Measurements from ENCODE around the gene RAPGEF2. TPM values are rescaled to one million over a fixed set of nuclear protein-coding genes. Genes with fewer than 3 reads are reported as not detected.

RAPGEF2 gene
- total and polyA plus RNA-seq, 2 of the 8 experiments (the other 6 are each of a cell fraction or from before 2014, with no cell fraction given): 24.4 to 48.6 TPM

GRCh38 chr4:159280442-159281172 lies 177.7 kb downstream of the RAPGEF2 start:
- H3K36me3 ChIP-seq (ENCODE audit: control insufficient read depth in 2 of 4, insufficient read depth in 4 of 4, low read length in 3 of 4): no peaks in the 10 kb centered on the region
- ChIA-PET CTCF (ENCODE audit: partially characterized antibody) (interaction anchor here (1.3 to 1.7 kb wide), 3 partner anchors 13 to 89 kb away, joined by 4 to 7 read pairs (median 4); no protein-coding TSS in a partner anchor), POLR2A (ENCODE audit: partially characterized antibody) (no interaction called here)
- no peak overlapping the region for H4K91ac ChIP-seq (replicated peaks; ENCODE audit: insufficient read length, low read length)
- H4K5ac ChIP-seq (ENCODE audit: insufficient read length, low read depth, low read length): no peak overlapping the region
- no peak overlapping the region for H3K14ac ChIP-seq (ENCODE audit: insufficient read length)
- H2AK5ac ChIP-seq (ENCODE audit: low read depth, low read length): no peak overlapping the region
- H3K4me2 ChIP-seq (ENCODE audit: insufficient read depth in 1 of 2, low read depth in 2 of 2, low read length in 2 of 2): no peak overlapping the region
- H3K9me3 ChIP-seq (ENCODE audit: insufficient read depth in 2 of 2, low read depth in 1 of 2, low read length in 1 of 2): no peaks in the 10 kb centered on the region
- no peak overlapping the region for H3K23ac ChIP-seq (ENCODE audit: insufficient read length)
- H2BK15ac ChIP-seq (ENCODE audit: low read length): no peak overlapping the region
- no peak overlapping the region for H3K18ac ChIP-seq (ENCODE audit: extremely low read depth, low read length)
- H3K4me1 ChIP-seq (replicated peaks in 1 of 4; ENCODE audit: control insufficient read depth in 3 of 4, insufficient read depth in 4 of 4, low read length in 3 of 4): peaks cover 0 to 5% (median 1%) of the 10 kb centered on the region in 4 experiments; a peak in 2 of 7 replicates
- H4K8ac ChIP-seq (ENCODE audit: extremely low read depth, insufficient read depth, low read length): no peak overlapping the region
- 93% methylated on average over 12 of the region's 13 CpGs; no CpG with 5 or more reads in 1 of the 2 experiments for WGBS, 2 experiments (ENCODE audit: extremely low coverage in 1 of 2, insufficient coverage in 1 of 2, insufficient read length in 1 of 2, insufficient replicate concordance in 2 of 2, low coverage in 1 of 2, low lambda C conversion rate in 2 of 2, missing lambda C conversion rate in 1 of 2)
- H3K79me1 ChIP-seq (ENCODE audit: low read depth, low read length): no peaks in the 10 kb centered on the region
- H2BK12ac ChIP-seq (ENCODE audit: low read depth, low read length): no peak overlapping the region
- no peak overlapping the region for H3K9ac ChIP-seq (replicated peaks in 1 of 4; ENCODE audit: extremely low read depth in 1 of 4, low read depth in 3 of 4, low read length in 3 of 4)
- H3K4me3 ChIP-seq (ENCODE audit: extremely low read depth in 1 of 4, insufficient read depth in 2 of 4, low read depth in 3 of 4, low read length in 4 of 4): no peak overlapping the region
- FAIRE-seq (no peak), DNase-seq (ENCODE audit: low read depth in 1 of 2, low spot score in 2 of 2) (no peak)
- H3K56ac ChIP-seq (replicated peaks; ENCODE audit: insufficient read length, low read depth, low read length): no peak overlapping the region
- no peaks in the 10 kb centered on the region for H3K27me3 ChIP-seq (replicated peaks in 1 of 4; ENCODE audit: control insufficient read depth in 3 of 4, extremely low read depth in 1 of 4, insufficient read depth in 3 of 4, low read length in 3 of 4)
- peak overlapping the region; percentile 91 for H3K4ac ChIP-seq (replicated peaks; ENCODE audit: insufficient read length, low read depth, low read length)
- H2BK20ac ChIP-seq (ENCODE audit: low read length): no peak overlapping the region
- H2AFZ ChIP-seq (ENCODE audit: low read length): no peak overlapping the region
- no peak overlapping the region for H2BK5ac ChIP-seq (ENCODE audit: low read depth, low read length)
- no peak overlapping the region for H3K27ac ChIP-seq (ENCODE audit: low read depth, low read length)
- H3K79me2 ChIP-seq (ENCODE audit: control insufficient read depth in 1 of 2, insufficient read depth in 2 of 2, low read length in 2 of 2): no peaks in the 10 kb centered on the region; a peak in 2 of 4 replicates
- H4K20me1 ChIP-seq (replicated peaks in 1 of 2; ENCODE audit: control insufficient read depth in 1 of 2, insufficient read depth in 2 of 2, low read length in 2 of 2): peaks cover 0 to 2% of the 10 kb centered on the region in 2 experiments
- no peaks in the 10 kb centered on the region; the same call in 1 of the 2 replicates for H3K23me2 ChIP-seq (ENCODE audit: low read depth, low read length)
- H2BK120ac ChIP-seq (replicated peaks; ENCODE audit: low read depth, low read length): no peak overlapping the region
- no peak for TF ChIP-seq ZNF274 (IDR thresholded peaks at IDR 0.05; ENCODE audit: borderline replicate concordance, extremely low read depth, low read length)
- TF ChIP-seq CTBP2 (IDR thresholded peaks at IDR 0.05; ENCODE audit: borderline replicate concordance, insufficient read depth, insufficient read length, low read length): no peak
- TF ChIP-seq, protein P1, sequence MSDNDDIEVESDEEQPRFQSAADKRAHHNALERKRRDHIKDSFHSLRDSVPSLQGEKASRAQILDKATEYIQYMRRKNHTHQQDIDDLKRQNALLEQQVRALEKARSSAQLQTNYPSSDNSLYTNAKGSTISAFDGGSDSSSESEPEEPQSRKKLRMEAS (IDR thresholded peaks at IDR 0.05): no peak
- no peak for TF ChIP-seq JUND (IDR thresholded peaks at IDR 0.05; ENCODE audit: low read length)
- TF ChIP-seq TCF12 (IDR thresholded peaks at IDR 0.05; ENCODE audit: low read depth, low read length): no peak
- TF ChIP-seq PHF8 (conservative IDR thresholded peaks at IDR 0.05; ENCODE audit: low read depth, low read length): no peak
- no peak for TF ChIP-seq NANOG (IDR thresholded peaks at IDR 0.05; ENCODE audit: insufficient read depth, low read depth, low read length, poor library complexity, severe bottlenecking)
- TF ChIP-seq CHD1 (IDR thresholded peaks at IDR 0.05; ENCODE audit: low read depth, low read length): no peak
- no peak for TF ChIP-seq SAP30 (IDR thresholded peaks at IDR 0.05; ENCODE audit: insufficient read depth, insufficient replicate concordance, low read length)
- TF ChIP-seq USF2 (IDR thresholded peaks at IDR 0.05; ENCODE audit: low read length): no peak
- TF ChIP-seq SIRT6 (IDR thresholded peaks at IDR 0.05; ENCODE audit: low read length): no peak
- no peak for TF ChIP-seq POLR2A (IDR thresholded peaks at IDR 0.05; ENCODE audit: control extremely low read depth in 1 of 2, low read depth in 2 of 2, low read length in 2 of 2)

Data from H1 (cell line).